NCI-H2081 treated with DMSO at 0.1 percent for 48 hours (cell line): ENCODE measurements around the gene NSG2.
"Not testable (repeated sequence)": the region's sequence is repeated elsewhere in the genome, so short reads cannot be mapped to it uniquely, and the experiment has no call there.

Experiments used
- DNase-seq: peaks from one replicate; lab custom pipeline; 2025; lab: John Stamatoyannopoulos, UW

The NSG2 gene

GRCh38 chr5:174101195-174101730 is 55.8 kb downstream of the NSG2 start:
- no peak for DNase-seq

GRCh38 chr5:174102574-174102973 is 57.1 kb downstream of the NSG2 start:
- not testable (repeated sequence) for DNase-seq

- DNase-seq = no peak
These were observed 61.6 kb downstream of the NSG2 start for GRCh38 chr5:174106997-174107655.

GRCh38 chr5:174108745-174109144 is 63.2 kb downstream of the NSG2 start:
- DNase-seq = no peak

GRCh38 chr5:174109698-174110260 is 64.3 kb downstream of the NSG2 start:
- DNase-seq = no peak

GRCh38 chr5:174110310-174110709 is 64.8 kb downstream of the NSG2 start:
- no peak for DNase-seq

GRCh38 chr5:174111287-174111973 is 65.9 kb downstream of the NSG2 start:
- DNase-seq = no peak

- DNase-seq = no peak
These were observed 69.7 kb downstream of the NSG2 start for GRCh38 chr5:174115226-174115625.

- no peak for DNase-seq
These were observed 73.4 kb downstream of the NSG2 start for GRCh38 chr5:174118823-174119467.

GRCh38 chr5:174119468-174119881 is 74.0 kb downstream of the NSG2 start:
- DNase-seq = no peak

GRCh38 chr5:174120401-174121005 is 75.0 kb downstream of the NSG2 start:
- DNase-seq = no peak

GRCh38 chr5:174134545-174134944 is 89.0 kb downstream of the NSG2 start:
- no peak for DNase-seq

GRCh38 chr5:174139623-174140022 is 94.1 kb downstream of the NSG2 start:
- no peak for DNase-seq

GRCh38 chr5:174140452-174141020 is 95.0 kb downstream of the NSG2 start:
- DNase-seq = no peak

- DNase-seq = no peak
These were observed 95.9 kb downstream of the NSG2 start for GRCh38 chr5:174141398-174141797.

GRCh38 chr5:174145091-174145490 is 99.6 kb downstream of the NSG2 start:
- DNase-seq = no peak

GRCh38 chr5:174145821-174146220 is 100.3 kb downstream of the NSG2 start:
- DNase-seq = no peak

- DNase-seq = no peak
These were observed 101.0 kb downstream of the NSG2 start for GRCh38 chr5:174146556-174146955.

GRCh38 chr5:174147012-174147411 is 101.5 kb downstream of the NSG2 start:
- not testable (repeated sequence) for DNase-seq

GRCh38 chr5:174147551-174147950 is 102.0 kb downstream of the NSG2 start:
- no peak for DNase-seq

GRCh38 chr5:174148721-174149120 is 103.2 kb downstream of the NSG2 start:
- no peak for DNase-seq

- DNase-seq = no peak
These were observed 103.9 kb downstream of the NSG2 start for GRCh38 chr5:174149426-174149825.
